Smooth muscle cell (in vitro differentiated cells): ENCODE data around the gene SH3BGRL3. TPM values are rescaled to one million over a fixed set of nuclear protein-coding genes. Genes with fewer than 3 reads are reported as not detected.

Experiments
- DNase-seq: peaks from one replicate; lab custom pipeline; 2025; ENCODE audit not compliant: unreplicated experiment; lab: John Stamatoyannopoulos, UW
- H2AFZ ChIP-seq: fragments of 200-600 bp; sonication (generic); 2 replicates; pipeline ENCODE4 v1.6.0; 2016; ENCODE audit warnings: antibody characterized with exemption, low read depth, mild to moderate bottlenecking
- H3F3A ChIP-seq: fragments of 200-600 bp; sonication (generic); 2 replicates; pipeline ENCODE4 v1.6.0; 2017; ENCODE audit warnings: antibody characterized with exemption, low read depth
- H3K27ac ChIP-seq: fragments of 200-600 bp; sonication (generic); 2 replicates; pipeline ENCODE4 v1.5.1; 2016; ENCODE audit warnings: low read depth, mild to moderate bottlenecking
- H3K27me3 ChIP-seq: fragments of 200-600 bp; sonication (generic); 2 replicates; pipeline ENCODE4 v1.6.1; 2016; ENCODE audit warnings: low read depth, mild to moderate bottlenecking
- H3K36me3 ChIP-seq: fragments of 200-600 bp; sonication (generic); 2 replicates; pipeline ENCODE4 v1.5.1; 2016; ENCODE audit warnings: low read depth
- H3K4me1 ChIP-seq: fragments of 200-600 bp; sonication (generic); 2 replicates; pipeline ENCODE4 v1.5.1; 2016; ENCODE audit warnings: low read depth
- H3K4me2 ChIP-seq: fragments of 200-600 bp; sonication (generic); 2 replicates; pipeline ENCODE4 v1.6.0; 2016; ENCODE audit warnings: mild to moderate bottlenecking
- H3K4me3 ChIP-seq: fragments of 200-600 bp; sonication (generic); 2 replicates; pipeline ENCODE4 v1.5.1; 2016; ENCODE audit warnings: mild to moderate bottlenecking
- H3K79me2 ChIP-seq: fragments of 200-600 bp; sonication (generic); 2 replicates; pipeline ENCODE4 v1.6.0; 2016; ENCODE audit warnings: low read depth, mild to moderate bottlenecking
- H3K9ac ChIP-seq: fragments of 200-600 bp; sonication (generic); 2 replicates; pipeline ENCODE4 v1.6.0; 2016; ENCODE audit warnings: low read depth
- H3K9me3 ChIP-seq: fragments of 200-600 bp; sonication (generic); replicated peaks from 2 replicates; pipeline ENCODE4 v1.5.1; 2016; ENCODE audit warnings: low read depth
- H4K20me1 ChIP-seq: fragments of 200-600 bp; sonication (generic); 2 replicates; pipeline ENCODE4 v1.6.0; 2016; ENCODE audit warnings: low read depth
- WGBS: methylation state at CpG from one replicate; pipeline ENCODE4 v1.1.7; 2016; ENCODE audit warnings: low lambda C conversion rate; 5-methylcytosine and 5-hydroxymethylcytosine counted together
- polyA plus RNA-seq: library from polyadenylated mRNA; unstranded; fragments of >200 nt; fragmentation: Nextera tagmentation; extraction: Ambion mirVana; gene quantifications from 2 replicates; pipeline ENCODE4 v1.2.1, GENCODE V29; 2016
- total RNA-seq: library from RNA; depleted of rRNA; stranded (reverse); fragments of >200 nt; gene quantifications from 2 replicates; pipeline ENCODE4 v1.2.3, GENCODE V29; 2014
- TF ChIP-seq, protein P1 (sequence below): fragments of 200-600 bp; sonication (generic); IDR thresholded peaks from 2 replicates; pipeline ENCODE4 v1.5.1; 2017; ENCODE audit warnings: borderline replicate concordance, mild to moderate bottlenecking, antibody characterized with exemption; ENCODE audit not compliant: insufficient read depth, poor library complexity, severe bottlenecking

The SH3BGRL3 gene
- total and polyA plus RNA-seq, 2 experiments from 2014 or later: 241 to 1,367 TPM

DNA sequence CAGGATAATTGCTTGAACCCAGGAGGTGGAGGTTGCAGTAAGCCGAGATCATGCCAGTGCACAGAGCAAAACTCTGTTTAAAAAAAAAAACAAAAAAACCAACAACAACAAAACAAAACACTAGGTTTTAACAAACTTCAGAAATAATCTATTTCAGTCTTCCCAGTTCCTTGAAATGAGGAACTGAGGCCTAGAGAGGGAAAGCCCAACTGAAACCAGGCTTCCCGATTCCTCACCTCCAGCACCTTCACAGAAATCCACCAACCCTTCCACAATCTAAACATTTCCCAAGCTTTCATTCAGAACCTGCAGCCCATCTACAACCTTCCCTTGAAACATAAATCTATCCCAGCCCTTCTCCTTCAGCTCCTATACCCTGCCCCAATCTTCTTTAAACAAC, 37.3 kb downstream of the SH3BGRL3 start:
- Histone ChIP-seq H4K20me1 (no peaks in the 10 kb centered on the region), H3K27me3 (no peaks in the 10 kb centered on the region), H3K36me3 (no peaks in the 10 kb centered on the region), H3K4me2 (no peak overlapping the region), H3K4me3 (no peak overlapping the region), H3K9ac (no peak overlapping the region), H3K27ac (no peak overlapping the region), H3K9me3 (no peaks in the 10 kb centered on the region), H2AFZ (no peak overlapping the region), H3F3A (no peaks in the 10 kb centered on the region), H3K4me1 (peaks cover 6% of the 10 kb centered on the region), H3K79me2 (no peaks in the 10 kb centered on the region)
- DNase-seq: no peak
- TF ChIP-seq, protein P1, sequence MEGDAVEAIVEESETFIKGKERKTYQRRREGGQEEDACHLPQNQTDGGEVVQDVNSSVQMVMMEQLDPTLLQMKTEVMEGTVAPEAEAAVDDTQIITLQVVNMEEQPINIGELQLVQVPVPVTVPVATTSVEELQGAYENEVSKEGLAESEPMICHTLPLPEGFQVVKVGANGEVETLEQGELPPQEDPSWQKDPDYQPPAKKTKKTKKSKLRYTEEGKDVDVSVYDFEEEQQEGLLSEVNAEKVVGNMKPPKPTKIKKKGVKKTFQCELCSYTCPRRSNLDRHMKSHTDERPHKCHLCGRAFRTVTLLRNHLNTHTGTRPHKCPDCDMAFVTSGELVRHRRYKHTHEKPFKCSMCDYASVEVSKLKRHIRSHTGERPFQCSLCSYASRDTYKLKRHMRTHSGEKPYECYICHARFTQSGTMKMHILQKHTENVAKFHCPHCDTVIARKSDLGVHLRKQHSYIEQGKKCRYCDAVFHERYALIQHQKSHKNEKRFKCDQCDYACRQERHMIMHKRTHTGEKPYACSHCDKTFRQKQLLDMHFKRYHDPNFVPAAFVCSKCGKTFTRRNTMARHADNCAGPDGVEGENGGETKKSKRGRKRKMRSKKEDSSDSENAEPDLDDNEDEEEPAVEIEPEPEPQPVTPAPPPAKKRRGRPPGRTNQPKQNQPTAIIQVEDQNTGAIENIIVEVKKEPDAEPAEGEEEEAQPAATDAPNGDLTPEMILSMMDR: no peak
- 94% methylated on average over 2 of the region's 2 CpGs for WGBS

DNA sequence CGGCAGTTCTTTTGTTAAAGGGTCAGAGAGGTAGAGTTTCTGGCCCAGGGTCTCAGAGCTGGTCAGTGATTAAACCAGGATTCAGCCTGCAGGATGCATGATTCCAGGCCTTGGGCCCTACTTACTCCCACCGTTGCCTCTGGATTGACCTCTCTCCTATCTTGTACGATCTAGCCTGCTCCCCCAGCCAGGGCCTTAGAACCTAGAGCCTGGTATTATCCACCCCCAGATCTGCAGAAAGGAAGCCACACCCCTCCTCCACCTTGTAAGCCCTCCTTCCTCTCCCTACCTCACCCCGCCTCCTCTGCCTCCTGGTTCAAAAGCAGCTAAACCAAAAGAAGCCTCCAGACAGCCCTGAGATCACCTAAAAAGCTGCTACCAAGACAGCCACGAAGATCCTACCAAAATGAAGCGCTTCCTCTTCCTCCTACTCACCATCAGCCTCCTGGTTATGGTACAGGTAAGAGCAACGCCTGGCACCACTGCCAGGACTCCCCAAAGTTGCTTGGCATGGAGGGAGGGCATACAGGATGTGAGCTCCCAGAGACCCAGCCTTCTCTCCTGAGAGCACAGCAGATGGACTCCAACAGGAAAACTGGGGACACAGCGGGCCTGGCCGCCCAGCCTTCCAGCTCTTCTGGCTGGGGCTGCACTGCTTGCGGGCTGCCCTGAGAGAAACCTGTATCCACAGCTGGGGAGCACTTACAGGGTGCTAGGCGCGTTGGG, 37.9 kb downstream of the SH3BGRL3 start, which contains the start of gene CD52:
CD52 (plus strand) TSS at position 347 of the 726 bp plus-strand sequence; CDS start at position 407, 60 bp downstream.
- Histone ChIP-seq H3K79me2 (no peaks in the 10 kb centered on the region), H3K9ac (no peak within 1 kb of the TSS), H3K4me3 (no peak within 1 kb of the TSS), H3F3A (no peaks in the 10 kb centered on the region), H2AFZ (no peak within 1 kb of the TSS), H3K27me3 (no peaks in the 10 kb centered on the region), H3K36me3 (no peaks in the 10 kb centered on the region), H3K27ac (no peak within 1 kb of the TSS), H3K9me3 (no peaks in the 10 kb centered on the region), H3K4me2 (no peak within 1 kb of the TSS), H3K4me1 (peaks cover 6% of the 10 kb centered on the region), H4K20me1 (no peaks in the 10 kb centered on the region)
- TF ChIP-seq, protein P1: no peak
- WGBS: 80% methylated on average over 12 of the region's 12 CpGs
- DNase-seq: no peak

DNA sequence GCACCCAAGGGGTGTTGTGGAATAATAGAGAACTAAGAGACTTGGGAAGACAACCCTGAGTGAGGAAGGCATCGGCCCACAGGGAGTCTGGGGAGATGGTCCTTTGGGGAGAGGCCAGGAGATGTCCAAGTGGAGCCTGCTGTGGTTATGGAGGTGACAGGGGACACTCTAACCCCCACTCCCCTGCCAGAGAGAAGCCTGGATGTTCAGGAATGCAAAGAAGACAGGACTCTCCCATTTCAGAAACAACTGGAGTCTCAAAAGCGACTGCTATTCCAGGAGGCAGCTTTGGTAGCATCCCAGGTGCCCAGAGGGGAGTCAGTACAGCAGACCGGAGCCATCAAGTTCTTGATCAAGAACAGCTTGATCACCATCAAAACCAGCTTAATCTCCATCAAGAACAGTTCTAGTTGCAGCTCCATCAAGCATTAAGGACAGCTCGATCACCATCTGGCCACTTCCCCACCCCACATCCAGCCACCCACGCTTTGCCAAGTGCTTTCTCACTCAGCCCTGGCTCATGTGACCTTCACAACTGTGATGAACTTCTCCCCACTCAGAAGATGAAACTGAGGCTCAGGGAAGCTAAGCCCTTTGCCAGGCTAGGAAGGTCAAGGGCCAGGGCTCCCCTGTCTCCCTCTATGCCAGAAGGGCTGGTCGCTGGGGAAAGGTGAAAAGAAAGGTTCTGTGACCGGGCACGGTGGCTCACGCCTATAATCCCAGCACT, 38.6 kb downstream of the SH3BGRL3 start:
- H3K27me3 ChIP-seq: no peaks in the 10 kb centered on the region
- 92% methylated on average over 9 of the region's 9 CpGs for WGBS
- no peaks in the 10 kb centered on the region for H4K20me1 ChIP-seq
- TF ChIP-seq, protein P1: no peak
- no peak for DNase-seq
- no peaks in the 10 kb centered on the region for H3F3A ChIP-seq
- no peak overlapping the region for H3K4me2 ChIP-seq
- H3K27ac ChIP-seq: no peak overlapping the region
- H2AFZ ChIP-seq: no peak overlapping the region
- no peak overlapping the region for H3K9ac ChIP-seq
- no peaks in the 10 kb centered on the region for H3K79me2 ChIP-seq
- H3K36me3 ChIP-seq: no peaks in the 10 kb centered on the region
- no peaks in the 10 kb centered on the region for H3K9me3 ChIP-seq
- peaks cover 6% of the 10 kb centered on the region for H3K4me1 ChIP-seq
- no peak overlapping the region for H3K4me3 ChIP-seq
